Activated CD8-positive, alpha-beta memory T cell treated with anti-CD3 and anti-CD28 coated beads for 4 hours (primary cell): ENCODE measurements around the gene A3GALT2.
A peak's percentile ranks its signal among the peaks of the same experiment; 100 is the strongest.
"Not testable (repeated sequence)": the region's sequence is repeated elsewhere in the genome, so short reads cannot be mapped to it uniquely, and the experiment has no call there.

Source experiments
- DNase-seq, 2 donors: peaks; one replicate each; pipeline ENCODE4 v3.0.0-alpha.2; 2020; ENCODE audit warnings: low read depth in 2 of 2

The A3GALT2 gene

DNA sequence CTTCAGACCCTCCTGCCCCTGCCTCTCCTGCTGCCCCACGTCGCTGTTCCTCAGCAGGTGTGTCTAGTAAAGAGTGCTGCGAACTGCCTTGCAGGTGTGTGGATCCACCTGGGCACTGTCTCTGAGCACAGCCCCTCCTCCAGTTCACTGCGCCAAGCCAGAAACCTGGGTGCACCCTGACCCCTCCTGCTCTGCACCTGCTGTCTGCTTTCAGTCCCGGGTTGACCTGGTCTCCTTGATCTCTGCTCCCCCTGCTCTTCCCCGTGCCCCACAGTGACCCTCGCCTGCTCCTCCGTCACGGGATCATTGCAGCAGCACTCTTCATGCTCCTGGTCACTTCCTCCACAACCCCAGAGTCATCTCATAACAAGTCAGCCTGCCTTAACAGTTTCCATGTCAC is 6.5 kb downstream of the A3GALT2 start:
- DNase-seq = no peak

DNA sequence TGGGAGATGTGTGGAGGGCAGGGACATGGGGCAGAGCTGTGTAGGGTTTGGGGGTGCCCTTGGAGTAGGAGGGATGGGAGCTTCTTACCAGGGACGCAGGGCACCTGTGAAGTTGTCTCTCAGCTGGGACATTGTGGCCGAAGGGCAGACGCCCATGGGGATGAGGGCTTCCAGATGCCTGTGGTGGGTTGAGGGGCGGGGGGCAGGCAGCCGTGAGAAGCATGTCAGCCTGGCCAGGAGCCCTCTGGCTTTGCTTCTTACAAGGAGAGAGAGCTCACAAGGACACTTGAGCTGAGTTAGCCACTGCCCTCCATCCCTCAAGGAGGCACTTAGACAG is 8.5 kb downstream of the A3GALT2 start:
- DNase-seq = no peak

DNA sequence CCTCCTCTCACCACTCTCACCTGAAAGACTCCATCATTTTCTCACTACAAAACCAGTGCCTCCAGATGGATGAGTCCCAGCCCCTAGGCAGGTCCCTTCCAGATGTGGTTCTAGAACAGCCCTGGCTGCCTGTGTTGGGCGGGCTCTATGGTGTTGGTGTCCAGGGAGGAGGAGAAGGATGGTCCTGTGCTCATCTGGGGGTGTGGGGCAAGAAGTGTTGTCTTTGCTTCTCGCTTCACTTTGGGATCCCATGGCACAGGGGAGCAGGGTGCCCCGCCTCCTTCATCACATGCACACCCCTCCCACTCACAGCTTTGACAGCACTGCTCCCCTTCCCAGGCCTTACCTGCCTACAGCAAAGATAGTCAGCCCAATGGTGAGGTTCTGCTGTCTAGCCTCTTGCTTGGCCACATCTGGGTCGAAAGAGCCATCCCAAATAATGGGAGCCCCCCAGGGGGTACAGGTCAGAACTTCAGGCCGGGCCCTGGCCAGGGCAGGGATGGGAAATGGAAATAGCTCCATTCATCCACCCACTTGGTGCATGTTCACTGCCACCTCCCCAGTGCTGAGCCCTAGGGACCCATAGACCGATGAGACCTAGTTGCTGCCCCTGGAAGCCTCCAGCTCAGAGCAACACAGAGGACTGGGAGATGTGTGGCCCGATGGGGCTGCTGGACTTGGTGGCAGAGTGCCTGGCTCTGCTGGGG is 9.0 kb downstream of the A3GALT2 start:
- no peak for DNase-seq

DNA sequence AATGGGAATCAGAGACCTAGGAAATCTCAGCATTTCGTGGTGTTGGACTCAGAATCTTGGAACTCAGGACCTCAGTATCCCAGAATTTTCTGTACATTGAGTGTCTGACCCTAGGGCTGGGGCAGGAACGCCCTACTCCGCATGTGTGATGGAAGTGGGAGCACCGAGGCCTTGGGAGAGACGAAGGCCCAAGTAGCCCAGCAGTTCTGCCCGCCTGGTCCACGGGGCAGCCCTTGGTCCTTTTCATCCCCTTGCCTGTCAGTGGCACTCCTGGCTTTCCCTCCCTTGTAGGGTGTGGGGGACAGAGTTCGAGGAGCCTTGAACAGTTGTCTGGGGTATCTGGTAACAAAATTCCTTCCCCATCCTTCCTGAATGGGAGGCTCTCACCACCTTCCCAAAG is 10.2 kb downstream of the A3GALT2 start:
- DNase-seq = no peak

DNA sequence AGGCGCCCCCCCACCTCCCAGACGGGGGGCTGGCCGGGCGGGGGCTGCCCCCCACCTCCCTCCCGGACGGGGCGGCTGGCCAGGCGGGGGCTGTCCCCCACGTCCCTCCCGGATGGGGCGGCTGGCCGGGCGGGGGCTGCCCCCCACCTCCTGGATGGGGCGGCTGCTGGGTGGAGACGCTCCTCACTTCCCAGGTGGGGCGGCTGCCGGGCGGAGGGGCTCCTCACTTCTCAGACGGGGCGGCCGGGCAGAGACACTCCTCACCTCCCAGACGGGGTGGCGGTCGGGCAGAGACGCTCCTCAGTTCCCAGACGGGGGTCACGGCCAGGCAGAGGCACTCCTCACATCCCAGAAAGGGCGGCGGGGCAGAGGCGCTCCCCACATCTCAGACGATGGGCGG is 11.5 kb downstream of the A3GALT2 start:
- not testable (repeated sequence) for DNase-seq

DNA sequence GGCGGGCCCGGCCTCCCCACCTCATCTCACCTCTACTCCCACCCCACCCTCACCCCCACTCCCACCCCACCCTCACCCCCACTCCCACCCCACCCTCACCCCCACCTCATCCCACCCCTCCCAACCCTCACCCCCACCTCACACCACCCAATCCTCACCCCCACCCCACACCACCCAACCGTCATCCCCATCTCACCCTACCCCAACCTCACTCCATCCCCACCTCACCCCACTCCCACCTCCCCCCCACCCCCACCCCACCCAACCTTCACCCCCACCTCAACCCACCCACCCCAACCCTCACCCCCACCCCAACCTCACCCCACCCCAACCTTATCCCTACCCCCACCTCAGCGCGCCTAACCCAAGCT is 13.4 kb downstream of the A3GALT2 start:
- no peak for DNase-seq

DNA sequence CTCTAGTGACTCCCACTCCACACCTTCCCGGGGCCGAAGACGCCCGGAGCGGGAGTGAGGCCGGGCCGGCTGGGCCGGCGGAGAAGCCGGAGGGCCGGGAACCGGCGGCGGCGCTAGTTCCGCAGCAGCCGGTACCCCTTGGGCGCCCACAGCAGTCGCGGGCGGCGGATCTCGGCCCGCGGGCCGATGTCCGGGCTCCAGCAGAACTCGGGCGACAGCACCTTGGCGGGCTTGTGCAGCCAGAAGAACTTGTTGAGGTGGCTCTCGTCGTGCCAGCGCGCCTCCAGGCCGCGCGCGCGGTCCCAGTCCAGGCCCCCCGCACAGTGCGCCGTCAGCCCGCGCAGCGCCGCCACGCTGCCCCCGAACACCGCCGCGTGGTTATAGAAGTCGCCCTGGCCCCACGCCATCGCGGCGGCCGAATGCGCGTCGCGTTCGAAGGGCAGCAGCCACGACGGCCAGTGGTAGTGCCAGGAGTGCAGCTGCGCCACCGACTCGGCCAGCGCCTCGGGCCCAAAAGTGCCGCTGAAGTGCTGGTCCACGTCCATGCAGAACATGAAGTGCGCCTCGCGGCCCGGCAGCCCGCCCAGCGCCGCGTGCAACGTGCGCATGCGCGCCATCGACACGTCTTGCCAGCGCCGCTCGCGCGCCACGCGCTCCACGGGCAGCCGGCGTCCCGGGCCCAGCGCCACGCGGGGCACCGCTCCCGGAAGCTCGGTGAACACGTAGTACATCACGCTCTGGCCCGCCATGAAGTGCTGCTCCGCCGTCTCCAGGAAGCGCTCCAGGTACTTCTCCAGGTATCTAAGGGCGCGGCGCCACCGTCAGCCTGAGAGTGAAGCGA is 14.0 kb downstream of the A3GALT2 start:
- DNase-seq = no peak

DNA sequence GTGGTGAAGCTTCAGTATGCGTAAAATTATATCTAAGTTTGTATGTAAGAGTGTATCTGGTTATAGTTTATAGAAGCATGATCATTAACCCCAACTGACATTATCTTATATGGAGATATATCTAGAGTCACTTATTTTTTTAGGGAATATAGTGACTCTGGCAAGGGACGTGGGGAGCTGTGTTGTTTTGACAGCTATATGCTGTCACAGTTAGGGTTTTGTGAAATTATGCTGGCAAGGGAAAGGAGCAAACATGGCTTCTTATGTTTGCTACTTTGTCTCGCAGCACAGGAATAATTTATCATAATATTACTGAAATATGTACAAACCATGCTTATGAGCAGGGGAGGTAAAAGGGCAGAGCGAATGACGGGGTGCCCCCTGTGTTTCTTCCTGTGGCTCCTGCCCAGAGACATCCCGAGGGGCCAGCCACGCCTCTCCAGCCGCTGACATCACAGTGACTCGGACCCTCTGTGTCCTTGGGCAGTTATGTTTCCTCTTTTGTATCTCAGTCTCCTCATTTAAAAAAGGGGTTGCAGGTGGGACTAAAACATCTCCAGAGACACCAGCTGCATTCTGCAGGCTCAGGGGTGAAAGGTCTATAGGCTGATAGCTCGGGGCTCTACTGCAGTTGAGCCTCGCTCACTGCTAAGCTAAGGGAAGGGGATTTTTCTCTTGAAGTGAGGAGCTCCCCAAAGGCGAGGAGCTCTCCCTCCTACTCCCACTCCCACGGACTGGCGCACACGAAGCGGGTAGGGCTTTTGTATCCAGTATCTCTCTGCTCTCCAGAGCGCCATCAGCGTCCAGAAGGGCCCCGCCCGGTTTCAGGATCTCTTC is 14.9 kb downstream of the A3GALT2 start:
- DNase-seq = no peak

DNA sequence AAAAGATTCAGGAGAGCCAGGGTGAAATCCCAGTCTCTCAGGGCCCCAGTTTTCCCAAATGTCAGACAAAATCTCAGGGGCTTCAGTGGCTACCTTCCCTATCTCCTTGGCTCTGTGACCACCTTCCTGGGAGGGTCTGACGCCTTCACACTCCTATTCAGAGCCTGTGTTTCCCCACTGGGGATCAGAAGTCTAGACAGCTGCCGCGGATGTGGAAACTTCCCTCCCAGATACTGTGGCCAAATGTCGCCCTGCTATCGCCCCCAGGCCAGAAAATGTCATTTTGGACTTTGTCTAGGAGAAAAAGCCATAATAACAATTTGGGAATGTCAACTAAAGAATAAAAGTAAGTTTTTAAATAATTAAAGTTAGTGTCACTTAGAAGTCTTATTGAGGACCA is 15.9 kb downstream of the A3GALT2 start:
- DNase-seq = no peak

DNA sequence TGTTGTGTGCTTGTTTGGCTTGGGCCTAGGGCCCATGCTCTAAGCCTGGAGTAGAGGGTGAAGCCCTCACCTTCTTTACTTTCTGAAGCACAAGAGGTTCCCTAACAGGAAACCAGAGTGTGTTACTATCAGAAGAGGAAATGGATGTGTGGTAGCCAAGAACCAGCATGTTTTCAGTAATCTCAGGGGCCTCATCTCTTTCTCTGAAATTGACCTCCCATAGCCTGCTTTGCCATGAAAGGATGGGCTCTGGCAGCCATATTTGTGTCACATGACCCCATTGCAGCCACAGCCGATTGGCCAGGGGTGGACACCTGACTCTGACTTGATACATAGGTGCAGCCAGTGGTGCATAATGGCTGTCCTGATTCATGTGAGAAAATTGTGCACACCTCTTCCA is 18.6 kb downstream of the A3GALT2 start:
- DNase-seq = no peak

DNA sequence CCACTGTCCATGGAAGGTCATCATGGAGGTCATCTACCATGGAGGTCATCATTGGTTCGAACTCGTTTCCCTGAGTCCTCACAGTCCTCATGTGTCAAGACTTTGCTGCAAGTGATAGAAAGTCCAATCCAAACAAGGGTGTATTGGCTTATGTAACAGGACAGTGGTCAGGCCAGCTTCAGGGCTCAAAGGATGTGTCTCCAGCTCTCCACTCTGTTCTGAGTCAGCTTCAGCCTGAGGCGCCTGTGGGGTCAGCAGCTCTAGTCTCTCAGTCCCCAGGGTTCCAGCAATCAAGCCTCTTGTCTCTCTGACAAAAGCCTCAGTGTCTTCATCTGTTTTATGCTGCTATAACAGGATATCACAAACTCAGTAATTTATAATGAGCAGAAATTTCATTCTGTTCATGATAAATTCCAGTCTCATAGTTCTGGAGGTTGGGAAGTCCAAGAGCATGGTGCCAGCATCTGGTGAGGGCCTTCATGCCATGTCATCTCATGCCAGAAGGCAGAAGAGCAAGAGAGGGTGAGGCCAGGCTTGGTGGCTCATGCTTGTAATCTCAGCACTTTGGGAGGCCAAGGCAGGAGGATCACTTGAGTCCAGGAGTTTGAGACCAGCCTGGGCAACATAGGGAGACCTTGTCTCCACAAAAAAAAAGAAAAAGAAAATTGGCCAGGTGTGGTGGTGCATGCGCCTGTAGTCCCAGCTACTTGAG is 19.5 kb downstream of the A3GALT2 start:
- DNase-seq = no peak

DNA sequence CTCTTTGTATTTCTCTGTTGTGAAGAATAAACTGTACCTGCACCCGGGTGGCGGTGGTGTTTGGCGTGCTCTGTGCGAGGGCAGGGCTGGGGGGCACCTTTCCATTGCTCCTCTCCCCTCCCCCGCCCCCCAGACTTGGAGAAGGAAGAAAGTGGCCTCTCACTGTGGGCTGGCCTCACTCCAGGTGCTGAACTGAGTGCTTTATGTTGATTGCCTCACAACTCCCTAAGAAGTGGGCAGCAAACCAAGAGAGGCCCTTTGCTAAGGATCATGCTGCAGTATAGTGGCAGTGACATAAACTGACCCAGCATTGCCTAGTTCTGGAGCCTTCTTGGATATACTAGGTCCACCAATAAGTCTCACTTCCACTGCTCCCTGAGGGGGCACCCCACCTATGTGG is 20.2 kb downstream of the A3GALT2 start:
- no peak for DNase-seq

DNA sequence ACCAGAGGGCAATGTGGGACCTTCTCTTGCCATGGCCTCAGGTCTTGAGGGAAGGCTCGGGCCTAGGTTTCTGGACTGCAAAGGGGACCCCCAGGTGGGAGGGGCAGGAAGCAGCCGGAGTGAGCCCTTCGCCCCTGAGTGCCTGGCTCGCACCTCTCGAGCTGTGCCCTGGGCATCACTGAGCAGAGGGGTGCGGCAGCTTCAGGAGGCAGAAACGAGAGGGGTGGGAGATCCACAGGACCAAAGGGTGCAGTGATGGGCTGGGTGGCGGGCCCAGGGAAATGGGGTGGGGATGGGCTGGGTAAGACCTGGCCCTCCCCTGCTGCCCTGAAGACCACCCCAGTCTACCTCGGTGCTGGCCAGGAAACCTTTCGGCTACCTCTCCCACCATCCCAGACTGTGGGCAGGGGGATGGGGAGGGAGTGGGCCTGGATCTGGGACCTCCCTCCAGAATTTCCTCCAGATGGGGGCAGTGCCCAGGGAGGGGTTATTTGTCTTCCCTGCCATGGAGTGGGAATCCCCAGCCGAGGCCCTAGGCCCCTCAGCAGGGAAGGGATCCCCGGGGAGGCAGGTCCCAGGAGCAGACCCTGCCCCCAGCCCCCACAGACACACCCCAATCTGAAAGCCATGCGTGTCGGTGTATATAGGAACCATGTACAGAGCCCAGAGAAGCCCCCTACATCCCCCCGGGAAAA is 21.3 kb downstream of the A3GALT2 start:
- no peak for DNase-seq

DNA sequence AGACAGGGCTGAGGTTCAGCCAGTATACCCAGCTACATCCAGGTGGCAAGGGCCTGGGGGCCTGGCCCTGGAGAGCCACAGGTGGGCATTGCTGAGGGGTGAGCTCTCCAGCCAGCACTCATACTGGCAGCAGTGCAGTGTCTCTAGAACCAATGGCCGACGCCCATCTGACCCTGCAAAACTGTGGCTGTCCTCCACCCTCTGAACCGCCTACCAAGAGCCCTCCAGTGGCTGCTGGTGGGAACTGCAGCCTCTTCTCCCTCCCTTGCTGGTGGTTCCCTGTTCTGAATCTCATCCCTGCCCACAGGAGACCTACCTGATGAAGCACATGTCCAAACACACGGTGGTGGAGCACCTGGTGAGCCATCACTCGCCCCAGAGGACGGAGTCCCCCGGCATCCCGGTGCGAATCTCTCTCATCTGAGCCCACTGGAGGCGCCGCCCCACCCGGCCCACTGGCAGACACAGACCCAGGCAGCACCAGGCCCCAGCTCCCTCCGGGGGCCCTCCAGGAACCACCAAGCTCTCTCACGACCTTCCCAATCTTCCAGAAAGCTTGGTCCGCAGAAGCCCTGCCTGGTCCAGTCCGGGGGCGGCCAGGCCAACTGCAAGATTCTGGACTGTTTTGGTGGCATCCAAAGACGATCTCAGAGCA is 22.1 kb downstream of the A3GALT2 start:
- peak; percentile 14 to 30 for DNase-seq

DNA sequence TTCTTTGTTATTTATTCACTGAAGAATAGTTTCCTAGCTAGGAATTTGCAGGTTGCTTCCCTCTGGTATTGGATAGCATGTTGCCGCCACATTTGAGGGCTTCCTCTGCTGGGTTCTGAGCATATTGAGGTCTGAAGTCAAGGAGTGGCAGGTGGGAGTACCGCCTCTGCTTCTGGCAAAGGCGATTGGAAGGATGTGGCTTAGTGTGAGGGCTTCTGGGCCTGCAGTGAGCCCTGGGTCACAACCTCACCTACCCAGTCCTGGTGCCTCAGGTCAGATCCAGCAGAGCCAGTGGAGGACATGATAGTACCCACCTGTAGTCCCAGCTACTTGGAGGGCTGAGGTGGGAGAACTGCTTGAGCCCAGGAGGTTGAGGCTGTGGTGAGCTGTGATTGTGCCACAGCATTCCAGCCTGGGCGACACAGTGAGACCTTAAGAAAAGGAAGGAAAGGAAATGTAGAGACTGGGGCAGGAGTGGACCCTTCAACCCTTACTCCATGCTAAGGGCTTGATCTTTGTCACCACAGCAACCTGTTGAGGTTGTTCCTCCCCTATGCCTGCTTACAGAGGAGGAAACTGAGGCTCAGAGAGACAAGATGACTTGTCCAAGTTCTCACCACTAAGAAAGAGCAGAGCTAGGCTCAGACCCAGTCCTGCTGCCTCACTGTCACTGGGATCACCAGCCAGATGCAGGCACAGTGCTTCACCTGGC is 22.8 kb downstream of the A3GALT2 start:
- no peak for DNase-seq

DNA sequence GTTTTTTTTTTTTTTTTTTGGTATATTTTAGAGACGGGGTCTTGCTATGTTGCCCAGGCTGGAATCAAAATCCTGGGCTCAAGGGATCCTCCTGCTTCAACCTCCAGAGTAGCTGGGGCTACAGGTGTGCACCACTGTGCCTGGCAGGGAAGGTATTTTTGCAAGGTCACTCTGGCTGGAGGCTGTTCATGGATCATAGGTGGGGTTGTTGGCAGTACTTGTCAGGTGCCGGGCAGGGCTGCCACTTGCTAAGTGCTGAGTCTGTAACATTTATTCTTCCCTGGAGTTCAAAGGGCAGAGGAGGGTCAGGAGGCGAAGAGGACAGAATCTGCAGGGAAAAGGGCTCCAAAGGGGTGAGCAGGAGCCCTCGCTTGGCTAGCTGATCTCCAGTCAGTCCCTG is 24.1 kb downstream of the A3GALT2 start:
- no peak for DNase-seq

DNA sequence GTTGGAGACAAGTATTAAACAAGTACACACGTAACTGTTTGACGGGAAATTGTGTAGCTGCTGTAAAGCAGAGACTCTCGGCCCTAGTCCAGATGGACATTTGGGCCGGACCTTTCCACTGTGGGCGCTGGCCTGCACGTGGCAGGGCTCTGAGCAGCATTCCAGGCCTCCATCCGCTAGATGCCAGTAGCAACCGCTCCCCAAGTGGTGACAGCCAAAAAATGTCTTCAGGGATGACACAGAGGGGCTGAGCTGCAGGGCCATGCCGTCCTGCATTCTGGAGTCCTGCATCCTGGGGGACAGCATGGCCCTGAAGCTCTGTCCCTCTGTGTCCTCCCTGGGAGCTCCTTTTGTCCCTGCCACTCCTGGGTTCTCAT is 24.8 kb downstream of the A3GALT2 start:
- DNase-seq = no peak

DNA sequence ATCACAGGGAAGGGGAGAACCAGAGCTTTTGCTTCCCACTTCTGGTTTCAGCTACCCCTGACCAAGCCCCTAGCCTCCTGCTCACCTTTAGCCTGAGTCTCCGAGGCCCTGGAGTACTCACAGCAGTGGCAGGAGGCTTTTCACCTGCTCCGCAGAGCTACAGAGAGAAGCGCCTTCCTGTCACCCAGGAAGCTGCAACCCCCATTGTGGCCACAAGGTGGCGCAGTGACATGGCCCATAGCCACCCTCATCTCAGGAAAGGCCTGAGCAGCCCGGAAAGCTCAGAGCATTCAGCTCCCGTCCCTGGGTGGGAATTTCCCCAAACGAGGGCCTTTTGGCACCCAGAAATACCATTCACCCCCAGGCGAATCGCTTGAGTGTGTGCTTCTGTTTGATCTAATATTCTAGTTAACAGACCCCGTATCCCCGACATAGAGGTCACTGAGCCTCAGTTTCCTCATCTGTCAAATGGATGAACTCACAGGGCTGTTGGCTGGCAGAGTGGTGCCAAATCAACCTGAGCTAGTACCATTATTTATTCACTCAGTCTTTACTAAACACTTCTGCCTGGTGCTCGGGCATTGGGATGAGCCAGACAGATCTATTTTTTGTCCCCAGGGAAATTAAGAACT is 25.3 kb downstream of the A3GALT2 start:
- DNase-seq = peak; percentile 68 to 79

DNA sequence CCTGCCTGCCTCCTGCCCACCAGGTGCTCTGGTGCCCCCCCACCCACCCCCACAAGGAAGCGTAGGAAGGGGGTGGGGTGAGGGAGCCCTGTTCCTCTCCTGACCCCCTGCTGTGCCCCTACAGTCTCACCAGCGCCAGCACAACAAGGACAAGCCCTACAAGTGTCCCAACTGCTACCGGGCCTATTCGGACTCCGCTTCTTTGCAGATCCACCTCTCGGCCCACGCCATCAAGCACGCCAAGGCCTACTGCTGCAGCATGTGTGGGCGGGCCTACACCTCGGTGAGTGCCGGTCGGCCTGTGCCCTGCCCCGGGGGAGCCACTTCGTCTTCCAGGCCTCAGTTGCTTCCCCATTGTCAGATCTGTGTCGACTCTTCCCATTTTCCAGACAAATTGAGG is 25.9 kb downstream of the A3GALT2 start:
- DNase-seq = no peak
